NCI-H146 treated with DMSO at 0.1 percent for 48 hours (cell line): ENCODE measurements around the gene SIAE.

Experiments
- DNase-seq: peaks from one replicate; lab custom pipeline; 2025; ENCODE audit not compliant: unreplicated experiment; lab: John Stamatoyannopoulos, UW

SIAE gene

GRCh38 chr11:124583781-124584180, 89.8 kb downstream of the SIAE start:
- DNase-seq: peak; percentile 68
